Measurements from ENCODE around the gene BLOC1S3.

DNA sequence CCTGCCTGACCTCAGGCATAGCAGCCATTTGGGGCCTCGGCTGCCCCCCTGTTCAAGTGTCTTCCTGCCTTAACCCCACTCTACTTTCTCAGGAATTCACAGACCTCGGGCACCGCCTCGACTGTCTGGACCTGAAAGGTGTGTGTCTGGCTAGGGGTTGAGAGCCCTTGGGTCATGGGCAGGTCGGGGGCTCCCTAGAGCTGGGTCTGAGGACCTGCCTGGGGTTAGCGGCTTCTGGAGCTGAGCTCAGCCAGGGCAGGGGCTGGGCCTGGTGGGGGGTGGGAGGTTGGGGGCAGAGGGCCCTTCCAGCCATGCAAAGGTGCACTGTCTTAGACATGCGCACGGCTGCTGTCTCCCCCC, 38.5 kb upstream of the BLOC1S3 start:
- TF ChIP-seq POLR2AphosphoS5 (IDR thresholded peaks at IDR 0.05; ENCODE audit: low read depth, low read length) (no peak), TAF1 (IDR thresholded peaks at IDR 0.05; ENCODE audit: borderline replicate concordance, insufficient read depth, low read length) (no peak)
